HG02943 (cell line): ENCODE results near the gene CCDC88C.
"Not testable (repeated sequence)": the region's sequence is repeated elsewhere in the genome, so short reads cannot be mapped to it uniquely, and the experiment has no call there.

Source experiments
- ATAC-seq: cut with Tn5 transposase; IDR thresholded peaks from one replicate; pipeline ENCODE4 v1.9.1; 2021; ENCODE audit warnings: mild to moderate bottlenecking, low read depth, moderate library complexity; ENCODE audit not compliant: unreplicated experiment

The CCDC88C gene

DNA sequence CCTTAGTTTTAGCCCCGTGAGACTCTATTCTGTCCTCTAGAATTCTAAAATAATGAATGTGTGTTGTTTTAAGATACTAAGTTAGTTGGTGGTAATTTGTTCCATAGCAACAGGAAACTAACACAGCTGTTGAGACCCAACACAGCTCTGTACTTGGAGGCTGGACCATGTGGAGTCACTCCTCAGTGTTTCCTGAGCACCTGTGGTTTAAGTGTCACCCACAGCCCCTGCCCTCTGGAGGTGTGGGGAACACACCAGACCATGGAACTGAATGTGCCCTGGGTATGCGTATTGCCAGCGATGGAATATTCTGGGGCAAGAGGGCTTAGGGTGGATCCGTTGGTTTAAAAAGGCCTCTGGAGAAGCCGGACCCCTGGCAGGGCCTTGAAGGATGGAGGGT lies 156.5 kb downstream of the CCDC88C start:
- no peak for ATAC-seq

DNA sequence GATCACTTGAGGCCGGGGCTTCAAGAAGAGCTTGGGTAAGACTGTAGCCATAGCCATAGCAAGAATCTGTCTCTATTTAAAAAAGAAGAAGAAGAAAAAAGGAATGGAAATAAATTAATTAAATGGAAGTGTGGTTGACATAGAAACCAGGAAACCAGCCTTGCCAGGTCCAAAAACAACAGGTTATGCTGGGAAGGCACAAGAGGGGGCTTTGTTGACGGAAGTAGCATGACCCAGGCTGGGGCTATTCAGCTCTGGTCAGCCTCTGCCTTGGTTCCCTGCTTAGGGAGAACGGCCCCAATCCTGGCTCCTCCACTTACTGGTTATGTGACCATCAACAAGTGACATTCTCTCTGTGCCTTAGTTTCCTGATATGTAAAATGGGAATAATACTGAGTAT lies 158.7 kb downstream of the CCDC88C start:
- no peak for ATAC-seq

DNA sequence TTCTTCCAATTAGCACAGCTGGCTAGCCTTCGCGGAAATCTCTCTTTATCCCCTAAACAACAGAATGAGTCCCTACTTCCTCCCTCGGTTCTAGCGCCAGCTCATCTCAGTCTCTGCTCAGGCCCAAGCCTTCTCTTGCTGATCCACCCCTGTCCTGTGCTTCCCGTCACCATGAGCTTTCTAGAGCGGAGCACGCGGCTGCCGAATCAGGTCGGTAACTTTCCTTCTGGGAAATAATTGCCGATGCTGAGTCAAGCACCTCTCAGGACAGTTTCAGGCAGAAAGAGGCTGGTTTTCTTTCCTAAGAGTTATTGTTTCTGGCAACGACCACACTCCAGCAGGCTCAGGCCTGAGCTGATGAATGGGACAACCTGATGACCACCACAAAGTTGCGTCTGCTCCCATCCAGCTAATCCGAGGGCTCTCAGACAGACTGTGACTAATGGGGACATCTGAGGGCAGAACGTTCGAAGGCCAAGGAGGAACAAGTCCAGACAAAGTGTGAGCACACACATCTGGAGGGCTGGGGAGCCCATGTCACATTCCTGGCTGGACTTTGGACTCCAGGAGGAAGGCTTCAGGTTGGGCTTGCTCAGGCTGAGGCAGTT lies 159.5 kb downstream of the CCDC88C start:
- ATAC-seq: no peak

DNA sequence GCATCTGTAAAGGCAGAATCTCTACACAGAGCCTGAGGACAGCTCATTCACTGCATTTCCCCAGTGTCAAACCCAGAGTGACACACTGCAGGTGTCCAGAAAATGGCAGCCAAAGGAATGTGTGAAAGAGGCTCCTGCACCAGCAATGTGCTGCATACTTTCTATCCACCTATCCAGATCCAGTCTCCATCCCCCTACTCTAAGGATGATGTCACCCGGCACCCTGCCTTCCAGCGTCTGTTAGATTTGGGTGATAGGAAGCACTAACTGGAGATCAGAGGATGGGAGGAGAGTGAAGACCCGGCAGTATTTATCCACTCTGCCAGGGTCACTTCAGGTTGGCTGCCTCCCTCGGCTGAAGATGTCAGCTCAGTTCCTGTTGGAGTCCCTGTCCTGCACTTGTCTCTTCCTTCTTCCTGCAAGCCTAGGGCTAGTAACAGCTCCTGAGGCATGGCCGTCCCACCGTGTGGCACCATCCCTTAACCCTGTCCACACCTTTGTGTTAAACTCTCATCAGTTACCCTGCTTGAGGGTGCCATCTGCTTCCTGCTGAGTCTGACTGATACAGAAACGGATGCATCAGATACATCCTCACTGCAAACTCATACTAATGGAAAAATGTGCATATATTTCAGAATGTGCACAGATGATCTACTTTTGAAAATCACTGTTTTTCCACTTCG lies 160.2 kb downstream of the CCDC88C start:
- no peak for ATAC-seq

DNA sequence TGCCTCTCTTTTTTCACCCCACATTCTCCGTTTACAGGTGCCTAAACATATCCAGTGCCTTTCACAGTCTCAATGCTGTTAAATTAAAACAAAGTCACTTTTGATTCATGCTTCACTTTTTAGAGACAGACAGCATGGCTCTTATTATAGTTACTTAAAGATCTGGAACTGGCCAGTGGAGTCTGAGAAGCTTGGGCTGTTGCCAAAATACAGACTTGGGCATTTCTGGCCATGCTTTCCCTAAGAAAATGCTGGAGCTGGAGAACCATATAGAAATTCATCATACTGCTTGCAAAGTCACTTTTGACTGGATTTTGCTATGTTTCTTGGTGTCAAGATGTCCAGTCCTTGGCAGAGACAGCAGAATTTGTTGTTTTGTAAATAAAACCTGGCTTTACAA lies 161.0 kb downstream of the CCDC88C start:
- no peak for ATAC-seq

DNA sequence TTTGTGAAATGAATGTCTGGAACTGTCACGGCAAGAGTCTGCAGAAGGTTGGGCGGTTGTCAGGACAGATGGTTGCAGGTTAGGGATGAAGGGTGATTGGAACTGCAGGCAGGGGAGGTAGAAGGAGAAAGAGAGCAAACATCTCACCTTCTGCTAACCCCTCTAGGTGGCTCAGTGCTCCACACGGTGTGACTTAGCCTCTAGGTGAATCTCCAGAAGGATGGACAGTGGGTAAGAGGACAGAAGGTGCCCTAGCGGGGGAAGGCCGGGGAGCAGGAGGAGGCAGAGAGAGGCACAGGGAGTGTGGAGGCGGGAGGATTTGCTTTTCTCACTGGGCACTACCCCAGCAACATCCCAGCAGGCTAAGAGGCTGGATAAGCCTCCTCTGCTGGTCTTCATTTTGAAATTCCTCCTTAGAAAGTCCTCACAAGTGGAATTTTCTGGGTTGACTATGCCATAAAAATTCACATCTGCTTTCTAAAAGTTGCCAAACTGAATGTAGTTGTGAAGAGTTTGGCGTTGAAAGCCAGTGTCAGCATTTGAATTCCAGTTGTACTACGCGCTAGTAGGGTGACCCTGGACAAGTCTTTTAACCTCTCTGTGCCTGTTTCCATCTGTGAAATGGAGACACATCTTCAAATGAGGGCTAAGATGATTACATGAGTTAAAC lies 162.5 kb downstream of the CCDC88C start:
- ATAC-seq: no peak

DNA sequence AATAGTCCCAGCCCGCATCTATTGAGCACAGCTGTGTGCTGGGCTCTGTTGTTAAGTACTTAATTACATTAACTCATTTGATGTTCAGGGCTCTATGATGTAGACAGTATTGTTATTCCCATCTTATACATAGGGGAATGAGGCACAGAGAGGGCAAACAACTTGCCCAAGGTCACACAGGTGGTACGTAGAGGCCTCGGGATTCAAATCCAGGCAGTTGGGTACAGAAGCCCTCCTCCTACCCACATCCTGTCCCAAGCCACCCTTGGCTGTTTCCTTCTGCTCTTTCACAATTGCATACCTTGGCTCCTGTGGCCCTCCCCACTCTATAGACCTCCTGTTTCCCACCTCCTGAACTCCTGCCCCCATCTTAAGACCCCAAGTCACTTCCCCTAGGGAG lies 163.2 kb downstream of the CCDC88C start:
- ATAC-seq: no peak

DNA sequence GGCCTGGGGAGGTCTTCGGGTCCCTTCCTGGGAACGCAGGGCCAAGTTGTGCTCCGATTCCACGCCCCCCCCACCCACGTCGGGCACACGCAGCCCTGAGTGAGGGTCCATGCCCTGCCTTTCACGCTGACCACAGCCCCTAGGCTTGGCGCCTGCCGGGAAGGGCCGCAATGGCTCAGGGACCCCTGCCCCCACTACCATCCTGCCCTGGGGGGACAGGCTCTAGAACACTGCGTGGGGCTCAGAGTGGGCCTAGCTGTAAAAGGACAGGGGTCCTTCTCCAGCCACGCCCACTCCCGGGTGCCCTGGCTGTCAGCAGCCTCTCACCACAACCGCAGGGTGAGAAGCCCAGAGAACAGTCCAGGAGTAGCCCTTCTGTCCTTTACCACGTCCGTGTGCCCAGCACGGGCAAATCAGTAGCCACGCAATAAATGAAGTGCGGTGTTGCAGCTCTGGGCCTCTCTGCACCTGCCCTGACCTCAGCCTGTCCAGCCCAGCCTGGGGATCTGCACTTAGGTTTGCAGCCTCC lies 163.8 kb downstream of the CCDC88C start:
- ATAC-seq: no peak

DNA sequence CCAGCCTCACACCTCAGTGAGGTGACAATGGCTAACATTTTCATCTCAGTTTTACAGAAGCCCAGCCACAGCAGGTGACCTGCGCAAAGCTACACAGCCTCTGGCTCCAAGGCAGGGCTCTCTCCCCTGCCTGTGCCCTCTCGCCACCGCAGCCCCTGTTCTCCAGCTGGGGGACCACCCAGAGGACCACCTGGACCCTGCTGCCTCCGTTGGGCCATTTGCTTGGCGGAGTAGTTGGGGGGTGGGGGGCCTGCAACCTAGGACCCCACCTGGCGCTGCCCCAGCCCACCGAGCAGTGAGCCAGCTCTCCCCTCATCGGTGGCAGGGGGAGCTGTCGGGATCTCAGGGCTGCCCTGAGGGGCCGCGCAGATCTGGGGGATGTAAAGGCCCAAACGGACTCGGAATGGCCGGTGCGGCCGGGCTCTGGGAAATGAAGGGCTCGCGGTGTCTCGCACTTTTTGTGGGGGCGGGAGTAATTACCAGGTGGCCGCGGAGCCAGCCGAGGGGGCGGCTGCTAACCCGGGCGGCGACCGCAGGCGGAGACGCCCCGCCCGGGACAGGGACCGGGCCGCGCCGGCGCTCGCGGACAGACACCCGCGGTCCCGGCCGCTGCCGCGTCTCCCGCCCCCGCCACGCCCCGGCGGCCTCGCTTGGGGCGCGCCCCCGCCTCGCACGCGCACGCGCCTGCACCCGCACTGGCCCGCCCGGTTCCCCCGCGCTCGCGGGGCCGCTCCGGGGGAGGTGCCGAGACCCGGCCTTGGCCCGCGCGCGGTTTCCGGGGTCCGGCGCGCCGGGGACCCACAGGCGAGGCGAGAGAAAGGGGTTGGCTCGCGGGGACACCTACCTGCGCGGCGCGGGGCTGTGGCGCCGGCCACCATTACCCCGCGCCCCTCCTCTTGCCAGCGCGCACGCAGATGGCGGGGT lies 164.5 kb downstream of the CCDC88C start:
- no peak for ATAC-seq

DNA sequence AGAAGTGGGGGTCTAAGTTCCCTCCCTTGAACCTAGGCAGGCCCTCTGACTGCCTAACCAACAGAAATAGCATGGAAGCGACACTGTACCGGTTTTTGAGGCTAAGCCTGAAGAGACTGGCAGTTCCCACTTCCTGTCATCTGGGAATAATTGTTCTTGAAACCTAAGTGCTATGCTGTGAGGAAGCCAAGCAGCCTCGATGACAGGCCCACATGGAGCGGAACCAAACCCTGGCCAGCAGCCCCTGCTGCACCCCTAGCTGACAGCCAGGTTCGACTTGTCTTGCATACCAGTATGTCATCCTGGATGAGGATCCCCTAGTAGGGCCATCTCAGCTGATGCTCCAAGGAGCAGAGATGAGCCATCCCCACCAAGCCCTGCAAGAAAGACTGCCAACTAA lies 166.7 kb downstream of the CCDC88C start:
- no peak for ATAC-seq

DNA sequence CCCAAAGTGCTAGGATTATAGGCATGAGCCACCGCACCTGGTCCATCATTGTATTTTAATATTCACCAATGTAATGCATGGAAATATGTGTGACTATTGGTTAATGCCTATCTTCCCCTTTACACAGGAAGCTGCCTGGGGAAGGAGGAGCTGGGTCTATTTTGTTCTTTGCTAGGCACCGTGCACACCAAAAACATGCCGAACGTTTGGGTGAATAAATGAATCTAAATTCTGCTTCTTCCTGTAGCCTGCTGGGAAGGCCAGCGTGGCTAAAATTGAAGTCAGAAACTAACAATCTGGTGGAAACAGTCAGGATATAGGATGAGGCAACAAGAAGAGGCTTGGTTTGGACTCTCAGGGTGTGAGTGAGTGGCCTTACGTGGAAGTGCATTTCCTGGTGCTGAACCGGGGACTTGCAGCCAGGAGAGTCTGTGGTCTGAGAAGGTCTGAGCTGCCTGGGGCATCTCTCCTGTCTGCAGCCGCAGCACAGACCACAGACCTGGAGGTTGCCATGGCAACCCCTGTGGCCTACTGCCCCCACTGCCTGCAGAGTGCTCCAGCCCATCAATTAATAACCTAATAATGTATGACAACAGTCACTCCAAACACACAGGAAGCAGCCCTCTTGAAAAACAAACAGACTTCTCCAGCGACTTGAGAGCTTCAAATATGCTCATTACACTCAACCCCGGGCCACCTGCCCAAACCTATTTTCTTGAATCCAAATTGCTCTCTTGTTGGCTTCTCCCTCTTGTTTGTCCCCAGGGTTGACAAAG lies 167.6 kb downstream of the CCDC88C start:
- ATAC-seq: peak; percentile 88

DNA sequence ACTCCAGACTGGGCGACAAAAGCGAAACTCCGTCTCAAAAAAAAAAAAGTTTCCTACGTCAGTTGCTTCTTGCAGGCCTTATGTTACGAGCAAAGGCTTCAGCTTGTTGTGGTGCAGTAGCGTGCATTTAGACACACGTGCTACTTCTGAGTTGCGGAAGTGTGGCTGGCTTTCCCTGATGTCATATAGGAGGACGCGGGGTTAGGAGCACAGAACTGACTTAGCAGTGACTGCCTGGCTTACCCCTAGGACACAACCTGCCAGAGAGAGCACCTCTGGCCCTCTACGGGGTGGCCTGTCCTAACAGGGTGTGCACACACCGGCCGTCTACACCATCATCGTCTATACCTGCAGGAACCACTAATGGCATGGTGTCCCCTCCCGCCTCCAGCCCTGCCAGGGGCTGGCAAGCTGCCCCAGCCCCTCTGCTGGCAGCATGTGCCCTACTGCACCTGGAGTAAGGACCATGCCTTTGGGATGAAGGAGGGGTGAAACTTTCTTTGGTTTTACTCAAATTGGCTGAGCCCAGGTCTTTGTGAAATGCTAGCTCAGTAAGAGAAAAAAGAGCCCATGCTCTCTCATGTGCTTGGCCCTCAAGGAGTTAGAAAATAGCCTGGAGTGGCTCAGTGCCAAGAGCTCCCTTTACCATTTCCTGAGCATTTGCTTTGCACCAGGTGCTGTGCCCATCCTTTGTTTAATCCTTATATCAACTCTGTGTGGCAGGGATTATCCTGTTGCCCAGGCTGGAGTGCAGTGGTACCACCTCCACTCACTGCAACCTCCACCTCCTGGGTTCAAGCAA lies 171.4 kb downstream of the CCDC88C start:
- ATAC-seq: no peak

DNA sequence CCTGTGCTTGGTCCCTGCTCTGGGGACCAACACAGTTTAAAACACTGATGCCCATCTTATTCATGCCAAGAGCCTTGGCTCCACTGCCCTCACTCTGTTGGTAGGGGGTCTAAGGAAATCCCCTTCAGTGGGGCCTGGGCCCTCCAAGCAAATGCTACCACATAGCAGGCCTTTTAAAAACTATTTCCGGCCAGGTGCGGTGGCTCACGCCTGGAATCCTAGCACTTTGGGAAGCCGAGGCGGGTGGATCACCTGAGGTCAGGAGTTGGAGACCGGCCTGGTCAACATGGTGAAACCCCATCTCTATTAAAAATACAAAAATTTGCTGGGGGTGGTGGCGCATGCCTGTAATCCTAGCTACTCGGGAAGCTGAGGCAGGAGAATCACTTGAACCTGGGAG lies 172.0 kb downstream of the CCDC88C start:
- ATAC-seq: not testable (repeated sequence)

DNA sequence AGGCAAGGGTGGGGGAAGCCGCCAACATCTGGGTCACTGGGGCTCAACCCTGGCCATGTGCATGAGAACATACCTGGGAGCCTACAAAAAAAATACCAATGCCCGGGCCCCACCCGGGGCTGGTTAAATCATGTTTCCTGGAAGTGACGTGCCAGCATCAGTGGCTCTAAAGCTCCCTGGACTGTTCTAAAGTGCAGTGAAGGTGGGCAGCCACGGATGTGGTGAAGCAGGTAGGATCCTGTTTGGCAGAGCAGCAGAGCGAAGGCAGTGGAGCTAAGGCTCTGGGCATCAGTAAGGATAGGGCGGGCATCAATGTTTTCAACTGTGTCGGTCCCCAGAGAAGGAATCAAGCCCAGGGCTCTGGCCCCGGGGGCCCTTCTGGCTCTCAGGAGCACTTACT lies 172.6 kb downstream of the CCDC88C start:
- ATAC-seq: no peak

DNA sequence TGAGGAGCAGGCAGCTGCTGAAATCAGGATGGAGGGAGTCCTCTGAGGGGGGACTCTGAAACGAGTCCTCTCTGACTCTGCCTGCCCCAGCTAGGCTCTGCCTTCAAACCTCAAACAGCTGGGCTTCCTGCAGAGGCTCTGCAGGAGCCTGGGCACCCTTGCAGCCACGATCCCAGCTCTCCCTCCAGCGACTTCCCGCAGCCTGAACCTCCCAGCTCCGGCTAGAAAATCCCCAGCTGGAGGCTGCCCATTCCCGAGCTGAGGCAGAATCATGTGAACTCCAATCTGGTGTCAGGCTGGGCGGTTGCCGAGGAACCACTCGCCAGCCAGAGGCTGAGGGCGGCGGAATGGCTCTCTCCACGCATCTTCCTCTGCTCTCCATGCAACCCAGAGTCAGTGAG lies 173.1 kb downstream of the CCDC88C start, which contains the start of gene GPR68:
Gene GPR68, minus strand, starts transcription at position 204 of the 401 bp plus-strand sequence. CDS start 9,654 bp downstream, outside the sequence.
- no peak for ATAC-seq

DNA sequence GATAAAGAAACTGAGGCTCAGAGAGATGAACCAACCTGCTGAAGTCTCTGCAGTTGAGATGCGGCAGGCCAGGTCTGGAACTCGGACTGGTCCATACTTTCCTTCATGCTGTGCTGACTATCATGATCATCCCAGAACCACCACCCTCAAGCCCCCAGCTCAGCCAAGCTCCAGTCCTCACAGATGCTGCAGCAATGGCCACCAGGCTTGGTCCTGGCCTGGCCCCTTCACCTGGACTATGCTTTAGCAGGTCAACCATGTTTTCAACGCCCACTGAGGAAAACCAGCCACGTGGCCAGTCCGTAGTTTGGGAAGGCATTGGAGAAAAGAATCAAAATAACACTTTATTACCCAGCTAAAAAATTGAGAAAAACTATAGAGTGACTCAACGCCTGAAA lies 174.5 kb downstream of the CCDC88C start:
- no peak for ATAC-seq

DNA sequence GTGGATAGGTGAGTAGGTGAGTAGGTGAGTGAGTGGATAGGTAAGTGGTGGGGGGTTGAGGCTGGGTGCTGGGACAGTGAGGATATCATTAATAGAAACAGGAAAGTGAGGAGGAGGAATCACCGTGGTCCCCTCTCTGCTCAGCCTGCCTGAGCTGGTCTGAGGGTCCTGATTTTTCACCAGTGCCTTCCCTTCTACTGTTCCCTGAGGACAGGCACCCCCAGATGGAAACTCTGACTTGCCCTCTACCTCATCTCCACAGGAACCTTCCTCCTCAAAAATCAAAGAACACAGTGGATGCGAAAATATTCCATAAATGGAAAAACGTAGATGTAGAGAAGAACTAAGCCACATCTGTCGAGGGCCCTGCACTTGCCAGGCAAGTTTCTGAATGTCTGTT lies 175.0 kb downstream of the CCDC88C start:
- ATAC-seq: no peak

DNA sequence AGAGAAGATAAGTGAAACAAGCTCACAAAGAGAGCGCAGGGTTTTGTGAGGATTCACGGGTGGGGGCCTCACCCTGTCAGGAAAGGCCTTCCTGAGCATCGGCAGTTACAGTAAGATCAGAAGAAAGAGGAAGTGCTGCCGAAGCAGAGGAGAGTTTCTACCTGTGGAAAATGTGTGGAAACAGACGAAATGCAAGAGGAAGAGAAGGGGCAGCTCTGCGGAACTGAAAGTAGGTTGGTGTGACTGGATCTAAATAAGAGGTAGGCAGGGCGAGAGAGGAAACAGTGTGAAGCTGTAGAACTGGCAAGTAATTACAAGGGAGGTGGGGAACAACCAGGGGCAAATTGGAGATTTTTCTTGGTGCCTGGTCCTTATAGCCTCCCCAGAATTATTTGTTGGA lies 175.8 kb downstream of the CCDC88C start:
- peak; percentile 72 for ATAC-seq

DNA sequence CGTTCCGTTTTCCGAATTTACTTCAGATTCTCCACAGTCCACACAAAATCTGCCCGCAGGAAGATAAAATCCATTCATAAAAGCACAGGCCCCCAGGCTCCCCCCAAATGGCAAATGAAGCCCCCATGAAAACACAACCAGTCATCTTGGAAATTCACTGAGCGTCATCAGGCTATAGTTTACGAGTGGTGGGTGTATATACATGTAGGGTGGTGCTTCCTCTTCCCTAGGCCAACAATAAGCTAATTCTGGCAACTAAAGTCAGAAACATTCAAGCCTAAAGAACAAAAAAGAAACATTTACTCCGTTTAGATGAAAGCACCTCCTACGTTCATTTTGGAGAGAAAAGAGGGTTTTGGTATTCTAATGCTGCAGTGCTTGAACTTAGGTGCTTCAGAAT lies 179.0 kb downstream of the CCDC88C start:
- no peak for ATAC-seq
